H1 (cell line): ENCODE data around the gene NAA50. TPM values are rescaled to one million over a fixed set of nuclear protein-coding genes. Genes with fewer than 3 reads are reported as not detected.

ENCODE experiments used
- EZH2 ChIP-seq: fragments of 200-600 bp; sonication (generic); IDR thresholded peaks from 2 replicates; pipeline ENCODE4 v1.7.1; 2012; ENCODE audit warnings: low read depth, mild to moderate bottlenecking, moderate library complexity, low read length, inconsistent platforms; ENCODE audit not compliant: severe bottlenecking
- KDM5A ChIP-seq: fragments of 200-600 bp; IDR thresholded peaks from 2 replicates; pipeline ENCODE4 v1.7.1; 2012; ENCODE audit warnings: mild to moderate bottlenecking, low read length, inconsistent platforms, mixed read lengths
- PHF8 ChIP-seq: fragments of 200-600 bp; sonication (generic); conservative IDR thresholded peaks from 2 replicates; pipeline ENCODE4 v1.7.1; 2012; ENCODE audit warnings: low read depth, mild to moderate bottlenecking, inconsistent platforms, low read length, moderate library complexity
- POU5F1 ChIP-seq: IDR thresholded peaks from 2 replicates; pipeline ENCODE4 v1.6.1; 2011; ENCODE audit warnings: low read depth, mild to moderate bottlenecking, low read length, moderate library complexity
- SP2 ChIP-seq: IDR thresholded peaks from 2 replicates; pipeline ENCODE4 v1.6.1; 2012; ENCODE audit warnings: mild to moderate bottlenecking, low read length, inconsistent platforms
- polyA plus RNA-seq, 7 experiments: library from polyadenylated mRNA; depleted of rRNA in 3 of 7; stranded (reverse) in 5 of 7; unstranded in 2 of 7; fragments of >200 nt in 5 of 7; fragments of 200-250 nt in 2 of 7; gene quantifications; 1 replicate in 5 of 7; 2 replicates in 1 of 7; 4 replicates in 1 of 7; pipeline versions ENCODE4 v1.2.1 to v1.2.3, GENCODE V29; 2011 to 2013; ENCODE audit warnings: missing spikeins in 2 of 7, mixed read lengths in 2 of 7
- total RNA-seq: library from RNA; stranded (reverse); fragmentation: NEBNext Ultra II Directional; extraction: Animal tissue kit (Norgen Biotek cat#: 25700); gene quantifications from 2 replicates; pipeline ENCODE4 v1.2.1, GENCODE V29; 2021

The NAA50 gene
- total and polyA plus RNA-seq, 2 of the 8 experiments (the other 6 are each of a cell fraction or from before 2014, with no cell fraction given) = 46.6 to 231 TPM

GRCh38 chr3:113714702-113715101 is 31.3 kb downstream of the NAA50 start (continued):
- TF ChIP-seq SP2 (no peak), KDM5A (no peak), POU5F1 (no peak), EZH2 (no peak), PHF8 (no peak)
- TF ChIP-seq, all 59 proteins: peak for 0
